ENCODE data around the gene DGKA.
"Not testable (repeated sequence)": the region's sequence is repeated elsewhere in the genome, so short reads cannot be mapped to it uniquely, and the experiment has no call there.

DGKA gene

DNA sequence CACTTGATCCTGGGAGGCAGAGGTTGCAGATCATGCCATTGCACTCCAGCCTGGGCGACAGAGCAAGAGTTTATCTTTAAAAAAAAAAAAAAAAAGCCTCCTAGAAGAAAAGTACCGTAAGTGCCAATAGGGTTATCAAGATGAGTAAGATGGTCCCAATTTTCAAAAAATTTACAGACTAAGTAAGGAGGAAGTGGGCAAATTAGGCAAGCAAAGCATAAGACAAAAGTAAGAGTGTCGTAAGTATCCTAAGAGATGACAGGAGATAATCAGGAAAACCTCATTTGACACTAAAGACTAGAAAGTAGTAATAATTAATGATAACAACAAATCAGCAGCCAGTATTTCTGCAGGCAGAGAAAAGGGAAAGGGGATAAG lies 15.5 kb upstream of the DGKA start:
- Histone ChIP-seq H3K27me3 (ENCODE audit: control insufficient read depth, insufficient read depth, low read length, poor library complexity, severe bottlenecking) (no peaks in the 10 kb centered on the region), H3K9me3 (ENCODE audit: control insufficient read depth, low read length) (no peaks in the 10 kb centered on the region), H3K4me3 (ENCODE audit: insufficient read depth, low read depth, low read length) (no peak overlapping the region), H3K27ac (ENCODE audit: insufficient read depth, low read depth, low read length, poor library complexity, severe bottlenecking) (no peak overlapping the region), H3K4me1 (ENCODE audit: control insufficient read depth, insufficient read depth, low read length) (no peaks in the 10 kb centered on the region), H3K36me3 (ENCODE audit: control insufficient read depth, insufficient read depth, low read length) (no peaks in the 10 kb centered on the region)
- 97 to 100% methylated on average over 2 to 3 of the region's 3 CpGs for WGBS, 2 experiments

DNA sequence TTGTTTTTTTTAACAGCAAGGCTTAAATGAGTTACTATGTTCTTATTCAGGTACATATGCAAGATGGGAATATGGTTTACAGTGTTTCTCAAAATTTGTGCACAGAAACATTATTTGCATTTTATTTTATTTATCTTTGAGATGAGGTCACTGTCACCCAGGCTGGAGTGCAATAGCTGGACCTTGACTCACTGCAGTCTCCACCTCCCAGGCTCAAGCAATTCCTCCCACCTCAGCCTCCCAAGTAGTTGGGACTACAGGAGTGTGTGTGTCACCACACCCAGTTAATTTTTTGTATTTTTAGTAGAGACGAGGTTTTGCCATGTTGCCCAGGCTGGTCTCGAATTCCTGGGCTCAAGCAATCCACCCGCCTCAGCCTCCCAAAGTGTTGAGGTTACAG lies 11.9 kb upstream of the DGKA start:
- H3K4me3 ChIP-seq (ENCODE audit: insufficient read depth, low read depth, low read length); H3K27me3 ChIP-seq (ENCODE audit: control insufficient read depth, insufficient read depth, low read length, poor library complexity, severe bottlenecking); H3K9me3 ChIP-seq (ENCODE audit: control insufficient read depth, low read length); H3K4me1 ChIP-seq (ENCODE audit: control insufficient read depth, insufficient read depth, low read length); H3K36me3 ChIP-seq (ENCODE audit: control insufficient read depth, insufficient read depth, low read length); H3K27ac ChIP-seq (ENCODE audit: insufficient read depth, low read depth, low read length, poor library complexity, severe bottlenecking): not testable (repeated sequence)
- WGBS, 2 experiments = 94 to 98% methylated on average over 3 of the region's 3 CpGs

DNA sequence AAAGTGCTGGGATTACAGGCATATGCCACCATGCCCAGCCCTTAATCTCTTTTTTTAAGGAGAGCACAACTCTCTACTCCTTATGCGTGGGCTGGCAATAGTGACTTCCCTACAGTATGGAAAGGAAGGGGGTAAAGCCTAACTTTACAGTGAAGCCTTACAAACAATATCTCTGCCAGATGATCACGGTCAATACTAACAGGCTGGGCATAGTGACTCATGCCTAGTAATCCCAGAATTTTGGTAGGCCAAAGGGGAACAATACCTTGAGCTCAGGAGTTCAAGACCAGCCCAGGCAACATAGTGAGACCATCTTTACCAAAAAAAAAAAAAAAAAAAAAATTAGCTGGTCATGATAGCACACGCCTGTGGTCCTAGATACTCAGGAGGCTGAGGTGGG lies 8.8 kb upstream of the DGKA start:
- Histone ChIP-seq H3K36me3 (ENCODE audit: control insufficient read depth, insufficient read depth, low read length) (no peaks in the 10 kb centered on the region), H3K4me3 (ENCODE audit: insufficient read depth, low read depth, low read length) (no peak overlapping the region), H3K9me3 (ENCODE audit: control insufficient read depth, low read length) (no peaks in the 10 kb centered on the region), H3K27me3 (ENCODE audit: control insufficient read depth, insufficient read depth, low read length, poor library complexity, severe bottlenecking) (no peaks in the 10 kb centered on the region), H3K4me1 (ENCODE audit: control insufficient read depth, insufficient read depth, low read length) (peaks cover 8% of the 10 kb centered on the region), H3K27ac (ENCODE audit: insufficient read depth, low read depth, low read length, poor library complexity, severe bottlenecking) (no peak overlapping the region)
- WGBS, 2 experiments = 97% methylated on average over 3 of the region's 3 CpGs

DNA sequence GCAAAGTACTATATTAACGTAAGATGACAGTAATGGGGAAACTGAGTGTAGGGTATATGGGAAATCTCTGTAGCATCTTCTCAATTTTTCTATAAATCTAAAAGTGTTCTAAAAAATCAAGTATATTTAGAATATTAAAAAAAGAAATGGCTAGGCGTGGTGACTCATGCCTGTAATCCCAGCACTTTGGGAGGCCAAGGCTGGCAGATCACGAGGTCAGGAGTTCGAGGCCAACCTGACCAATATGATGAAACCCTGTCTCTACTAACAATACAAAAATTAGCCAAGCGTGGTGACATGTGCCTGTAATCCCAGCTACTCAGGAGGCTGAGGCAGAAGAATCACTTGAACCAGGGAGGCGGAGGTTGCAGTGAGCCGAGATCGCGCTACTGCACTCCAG lies 7.3 kb upstream of the DGKA start:
- H3K9me3 ChIP-seq (ENCODE audit: control insufficient read depth, low read length); H3K36me3 ChIP-seq (ENCODE audit: control insufficient read depth, insufficient read depth, low read length); H3K4me3 ChIP-seq (ENCODE audit: insufficient read depth, low read depth, low read length); H3K4me1 ChIP-seq (ENCODE audit: control insufficient read depth, insufficient read depth, low read length); H3K27ac ChIP-seq (ENCODE audit: insufficient read depth, low read depth, low read length, poor library complexity, severe bottlenecking); H3K27me3 ChIP-seq (ENCODE audit: control insufficient read depth, insufficient read depth, low read length, poor library complexity, severe bottlenecking): not testable (repeated sequence)
- 90 to 93% methylated on average over 8 of the region's 9 CpGs for WGBS, 2 experiments

DNA sequence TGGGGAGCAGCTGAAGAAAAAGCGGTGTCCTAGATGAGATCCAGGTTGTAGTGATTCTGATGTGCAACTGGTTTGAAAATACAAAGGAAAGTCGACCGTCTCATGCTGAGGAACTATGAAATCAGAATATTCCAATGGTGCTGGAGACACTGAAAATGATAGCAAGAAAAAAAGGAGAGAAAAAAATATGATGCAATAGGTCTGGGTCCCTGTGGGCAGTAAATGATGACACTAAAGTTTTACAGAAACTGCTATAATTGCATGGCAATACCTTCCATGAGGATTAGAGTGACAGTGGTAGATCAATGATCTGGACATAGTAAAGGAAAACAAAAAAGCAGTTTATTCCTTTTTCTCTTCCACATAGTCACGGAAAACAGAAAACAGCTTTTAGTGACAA lies 5.6 kb upstream of the DGKA start:
- H3K27me3 ChIP-seq (ENCODE audit: control insufficient read depth, insufficient read depth, low read length, poor library complexity, severe bottlenecking) = no peaks in the 10 kb centered on the region
- peaks cover 9% of the 10 kb centered on the region for H3K4me1 ChIP-seq (ENCODE audit: control insufficient read depth, insufficient read depth, low read length)
- WGBS, 2 experiments = 91 to 93% methylated on average over 3 to 4 of the region's 4 CpGs
- no peaks in the 10 kb centered on the region for H3K9me3 ChIP-seq (ENCODE audit: control insufficient read depth, low read length)
- H3K27ac ChIP-seq (ENCODE audit: insufficient read depth, low read depth, low read length, poor library complexity, severe bottlenecking) = no peak overlapping the region
- no peaks in the 10 kb centered on the region for H3K36me3 ChIP-seq (ENCODE audit: control insufficient read depth, insufficient read depth, low read length)
- no peak overlapping the region for H3K4me3 ChIP-seq (ENCODE audit: insufficient read depth, low read depth, low read length)

DNA sequence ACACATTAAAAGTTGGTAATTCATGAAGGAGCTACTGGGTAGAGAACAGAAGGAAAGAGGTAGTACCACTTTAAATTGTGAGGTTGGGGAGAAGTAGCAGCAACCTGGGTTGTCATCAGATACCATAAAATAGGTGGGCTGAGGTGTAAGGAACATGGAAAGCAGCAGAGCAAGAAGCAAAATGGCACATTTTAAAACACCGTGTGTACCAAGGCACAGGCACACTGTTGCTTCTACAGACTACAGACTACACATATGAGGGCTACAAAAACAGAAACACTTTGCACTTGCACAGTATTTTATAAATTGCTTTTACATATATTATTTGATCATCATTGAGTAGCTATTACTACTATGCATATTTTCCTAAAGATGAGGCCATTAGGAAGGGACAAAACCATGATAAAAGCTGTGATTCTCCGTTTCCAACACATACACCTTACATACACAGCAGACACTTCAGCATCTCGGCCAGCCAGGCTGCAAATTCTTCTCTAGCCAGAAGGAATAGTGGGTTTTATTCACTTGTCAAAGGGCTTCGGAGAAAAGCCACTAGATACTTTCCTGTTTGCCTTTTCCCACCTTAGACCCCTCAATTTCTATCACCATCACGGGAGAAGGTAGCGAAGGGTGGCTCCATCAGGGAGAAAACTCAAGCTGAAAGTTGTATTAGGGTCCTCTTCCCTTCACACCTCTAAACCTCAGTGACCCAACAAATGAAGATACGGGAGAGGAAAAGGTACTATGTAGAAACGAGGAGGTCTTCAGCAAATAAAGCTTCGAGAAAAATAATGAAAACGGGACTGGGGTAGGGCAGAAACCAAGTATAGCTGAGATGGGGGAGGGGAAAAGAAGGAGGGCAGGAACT lies 4.9 kb upstream of the DGKA start:
- Histone ChIP-seq H3K4me1 (ENCODE audit: control insufficient read depth, insufficient read depth, low read length) (peaks cover 13% of the 10 kb centered on the region), H3K36me3 (ENCODE audit: control insufficient read depth, insufficient read depth, low read length) (no peaks in the 10 kb centered on the region), H3K4me3 (ENCODE audit: insufficient read depth, low read depth, low read length) (peak overlapping the region; percentile 100), H3K9me3 (ENCODE audit: control insufficient read depth, low read length) (no peaks in the 10 kb centered on the region), H3K27me3 (ENCODE audit: control insufficient read depth, insufficient read depth, low read length, poor library complexity, severe bottlenecking) (peaks cover under 1% of the 10 kb centered on the region), H3K27ac (ENCODE audit: insufficient read depth, low read depth, low read length, poor library complexity, severe bottlenecking) (no peak overlapping the region)
- 21 to 22% methylated on average over 10 of the region's 10 CpGs for WGBS, 2 experiments

DNA sequence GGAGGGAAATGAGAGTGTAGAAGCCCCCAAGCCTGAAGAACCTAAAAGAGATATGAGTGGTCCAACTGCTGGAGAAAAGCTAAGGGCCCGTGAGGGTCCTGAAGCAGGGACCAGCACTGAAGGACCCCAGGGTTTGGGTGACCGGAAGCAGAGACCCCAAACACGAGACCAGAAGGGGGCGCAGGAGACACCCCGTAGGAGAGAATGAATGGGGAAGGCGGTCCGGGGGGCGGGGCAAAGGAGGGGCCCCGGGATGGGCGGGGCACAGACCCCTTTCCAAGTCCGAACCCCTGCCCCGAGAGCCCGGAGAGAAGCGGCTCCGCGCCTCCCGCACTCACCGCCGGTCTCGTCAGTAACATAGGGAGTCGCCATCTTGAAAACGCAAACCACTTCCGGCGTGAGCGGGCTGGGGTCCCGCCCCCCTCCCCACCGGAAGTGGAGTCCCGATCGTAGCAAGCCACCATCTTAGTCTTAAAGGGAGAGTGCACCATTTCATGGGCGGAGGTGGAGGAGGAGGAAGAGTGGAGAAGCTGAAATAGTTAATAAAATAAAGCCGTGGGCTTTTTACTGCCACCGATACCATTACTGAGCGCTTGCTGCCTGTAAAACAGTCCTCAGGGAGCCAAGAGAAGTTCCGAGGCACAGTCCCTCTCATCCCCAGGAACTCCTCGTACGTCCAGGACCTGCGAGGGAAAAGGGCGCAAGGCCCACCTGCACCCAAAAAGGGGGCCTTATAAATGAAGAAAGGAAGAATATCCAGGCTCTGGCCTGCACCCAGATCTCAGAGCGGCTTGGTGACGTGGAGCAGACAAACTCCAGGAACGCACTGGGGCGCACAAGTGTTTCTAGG lies 4.0 kb upstream of the DGKA start:
- no peaks in the 10 kb centered on the region for H3K36me3 ChIP-seq (ENCODE audit: control insufficient read depth, insufficient read depth, low read length)
- peak overlapping the region; percentile 100 for H3K4me3 ChIP-seq (ENCODE audit: insufficient read depth, low read depth, low read length)
- 0 to 1% methylated on average over 42 of the region's 42 CpGs for WGBS, 2 experiments
- no peaks in the 10 kb centered on the region for H3K9me3 ChIP-seq (ENCODE audit: control insufficient read depth, low read length)
- H3K27me3 ChIP-seq (ENCODE audit: control insufficient read depth, insufficient read depth, low read length, poor library complexity, severe bottlenecking) = peaks cover 10% of the 10 kb centered on the region
- peak overlapping the region; percentile 82 for H3K27ac ChIP-seq (ENCODE audit: insufficient read depth, low read depth, low read length, poor library complexity, severe bottlenecking)
- H3K4me1 ChIP-seq (ENCODE audit: control insufficient read depth, insufficient read depth, low read length) = peaks cover 17% of the 10 kb centered on the region

DNA sequence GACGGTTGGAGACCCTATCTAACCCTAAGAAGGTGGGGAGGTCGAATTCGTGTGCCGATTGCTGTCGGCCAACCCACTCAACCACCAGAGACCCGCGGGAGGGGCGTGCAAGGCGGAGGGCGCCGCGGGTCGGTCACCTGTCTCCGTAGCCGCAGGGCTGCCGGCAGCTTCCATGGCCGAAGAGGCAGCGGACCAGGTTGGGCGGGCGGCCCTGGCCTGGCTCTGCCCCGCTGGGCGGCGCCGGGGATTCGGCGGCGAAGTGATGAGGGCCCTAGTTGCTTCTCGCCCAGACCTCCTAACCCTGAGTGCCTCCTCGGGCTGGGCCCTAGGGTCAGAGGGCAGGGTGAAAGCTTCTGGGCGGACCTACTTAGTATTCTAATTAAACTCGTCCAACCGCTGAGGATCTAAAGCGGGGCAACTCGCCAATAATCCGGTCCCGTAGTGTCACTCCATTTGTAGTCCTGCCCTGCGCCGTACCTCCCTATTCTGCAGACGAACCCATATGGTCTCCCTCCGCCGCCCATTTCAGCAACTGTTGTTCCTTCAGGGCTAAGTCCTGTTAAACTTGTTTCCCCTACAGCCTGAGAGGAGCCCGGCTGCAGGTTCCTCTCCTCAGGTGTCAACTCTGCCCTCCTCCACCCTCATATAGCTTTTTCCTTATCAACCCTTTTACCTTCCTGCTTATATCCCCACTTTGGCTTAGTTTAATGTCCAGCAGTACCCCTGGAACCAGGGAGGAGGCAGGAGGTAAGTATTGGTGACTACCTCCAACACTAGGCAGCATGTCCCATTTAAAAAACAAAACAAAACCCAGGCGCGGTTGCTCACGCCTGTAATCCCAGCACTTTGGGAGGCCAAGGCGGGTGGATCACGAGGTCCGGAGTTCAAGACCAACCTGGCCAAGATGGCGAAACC lies 3.1 kb upstream of the DGKA start, which contains the start of gene PYM1:
Gene PYM1, minus strand, starts transcription at position 307 of the 915 bp plus-strand sequence. Its CDS starts 133 bp downstream, at position 174.
- H3K9me3 ChIP-seq (ENCODE audit: control insufficient read depth, low read length) = no peaks in the 10 kb centered on the region
- H3K36me3 ChIP-seq (ENCODE audit: control insufficient read depth, insufficient read depth, low read length) = no peaks in the 10 kb centered on the region
- H3K4me1 ChIP-seq (ENCODE audit: control insufficient read depth, insufficient read depth, low read length) = peaks cover 17% of the 10 kb centered on the region
- 7 to 8% methylated on average over 49 of the region's 49 CpGs for WGBS, 2 experiments
- H3K4me3 ChIP-seq (ENCODE audit: insufficient read depth, low read depth, low read length) = peak within 1 kb of the TSS; percentile 100
- H3K27me3 ChIP-seq (ENCODE audit: control insufficient read depth, insufficient read depth, low read length, poor library complexity, severe bottlenecking) = peaks cover 18% of the 10 kb centered on the region
- peak within 1 kb of the TSS; percentile 82 for H3K27ac ChIP-seq (ENCODE audit: insufficient read depth, low read depth, low read length, poor library complexity, severe bottlenecking)

DNA sequence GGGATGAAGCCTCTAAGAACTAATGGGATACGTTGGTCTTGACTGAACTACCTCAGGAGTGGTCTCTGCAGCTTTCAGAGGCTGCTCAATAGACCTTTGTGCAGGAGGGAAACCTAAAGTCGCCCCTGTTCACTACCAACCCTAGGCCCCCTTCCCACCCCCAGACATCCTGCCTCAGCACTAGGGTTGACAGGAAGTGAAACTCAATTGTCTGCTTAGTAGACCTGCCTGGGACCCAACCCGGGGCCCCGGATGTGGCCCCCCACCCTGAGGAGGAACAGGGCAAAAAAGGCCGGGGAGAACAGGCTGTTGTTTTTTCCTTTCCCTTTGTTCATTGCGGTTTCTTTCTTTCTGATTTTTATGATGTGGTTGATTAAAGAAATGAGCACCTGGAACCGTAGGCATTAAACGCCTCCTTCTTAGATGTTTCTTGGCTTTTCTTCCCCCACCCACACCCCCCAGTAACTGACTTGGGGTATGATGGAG lies 1.6 kb upstream of the DGKA start:
- H3K27ac ChIP-seq (ENCODE audit: insufficient read depth, low read depth, low read length, poor library complexity, severe bottlenecking) = no peak overlapping the region
- H3K4me1 ChIP-seq (ENCODE audit: control insufficient read depth, insufficient read depth, low read length) = peaks cover 17% of the 10 kb centered on the region
- no peaks in the 10 kb centered on the region for H3K36me3 ChIP-seq (ENCODE audit: control insufficient read depth, insufficient read depth, low read length)
- H3K27me3 ChIP-seq (ENCODE audit: control insufficient read depth, insufficient read depth, low read length, poor library complexity, severe bottlenecking) = peaks cover 33% of the 10 kb centered on the region
- no peak overlapping the region for H3K4me3 ChIP-seq (ENCODE audit: insufficient read depth, low read depth, low read length)
- WGBS, 2 experiments = 86 to 90% methylated on average over 5 to 7 of the region's 8 CpGs
- no peaks in the 10 kb centered on the region for H3K9me3 ChIP-seq (ENCODE audit: control insufficient read depth, low read length)

Data from ectodermal cell (in vitro differentiated cells).